RWPE2 (cell line): Measurements from ENCODE around the gene DSCAML1.
A peak's percentile ranks its signal among the peaks of the same experiment; 100 is the strongest.

Experiments
- ATAC-seq: fragments of 200-7000 bp; cut with Tn5 transposase; 3 replicates; pipeline ENCODE4 v1.9.1; 2021; ENCODE audit warnings: low read depth
- DNase-seq: peaks from one replicate; pipeline ENCODE4 v3.0.0-alpha.2; 2020; ENCODE audit warnings: low spot score
- H3K27ac ChIP-seq: fragments of 450-650 bp; 2 replicates; pipeline ENCODE4 v1.5.1; 2017; ENCODE audit warnings: mild to moderate bottlenecking; ENCODE audit not compliant: poor library complexity, severe bottlenecking
- H3K27me3 ChIP-seq: fragments of 250-450 bp; sonication (Bioruptor Pico); 2 replicates; pipeline ENCODE4 v1.5.1; 2021; ENCODE audit warnings: mild to moderate bottlenecking, moderate library complexity; ENCODE audit not compliant: insufficient read depth, poor library complexity, severe bottlenecking
- H3K36me3 ChIP-seq: fragments of 250-450 bp; sonication (Bioruptor Pico); 2 replicates; pipeline ENCODE4 v1.5.1; 2020; ENCODE audit warnings: low read depth, mild to moderate bottlenecking, moderate library complexity
- H3K4me1 ChIP-seq: fragments of 250-450 bp; sonication (Bioruptor Pico); 2 replicates; pipeline ENCODE4 v1.5.1; 2021; ENCODE audit warnings: mild to moderate bottlenecking, moderate library complexity; ENCODE audit not compliant: insufficient read depth, poor library complexity, severe bottlenecking
- H3K4me3 ChIP-seq: fragments of 250-450 bp; sonication (Bioruptor Pico); 2 replicates; pipeline ENCODE4 v1.5.1; 2021; ENCODE audit warnings: mild to moderate bottlenecking, moderate library complexity; ENCODE audit not compliant: severe bottlenecking
- H3K9me3 ChIP-seq: fragments of 250-450 bp; sonication (Bioruptor Pico); 2 replicates; pipeline ENCODE4 v1.5.1; 2021; ENCODE audit warnings: mild to moderate bottlenecking, moderate library complexity; ENCODE audit not compliant: severe bottlenecking
- TF ChIP-seq, protein P1 (sequence below): fragments of 450-650 bp; IDR thresholded peaks from one replicate; pipeline ENCODE4 v1.5.1; 2017; ENCODE audit warnings: mild to moderate bottlenecking, moderate library complexity; ENCODE audit not compliant: poor library complexity, severe bottlenecking

The DSCAML1 gene

DNA sequence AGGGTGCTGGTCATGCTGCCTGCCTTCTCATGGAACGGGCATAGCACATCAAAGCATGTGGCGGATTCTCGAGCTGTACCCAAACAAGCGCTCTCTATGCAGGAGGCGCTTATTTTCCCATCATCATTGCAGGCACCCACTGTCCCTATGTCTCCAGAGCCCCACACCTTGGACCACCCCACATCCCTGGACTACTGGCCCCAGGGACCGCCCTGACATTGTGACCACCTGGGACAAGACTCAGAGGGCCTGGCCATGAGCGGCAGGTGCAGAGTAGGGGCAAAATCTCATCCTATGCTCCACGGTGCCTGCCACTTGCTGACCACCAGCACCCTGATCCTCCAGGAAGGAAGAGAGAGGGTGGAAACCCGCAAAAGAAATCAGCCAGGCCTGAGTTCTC, 170.4 kb downstream of the DSCAML1 start:
- H3K36me3 ChIP-seq = no peaks in the 10 kb centered on the region
- H3K27me3 ChIP-seq = peaks cover 4% of the 10 kb centered on the region
- no peak overlapping the region for H3K27ac ChIP-seq
- DNase-seq = no peak
- H3K9me3 ChIP-seq = no peaks in the 10 kb centered on the region
- ATAC-seq = no peak
- TF ChIP-seq, protein P1, sequence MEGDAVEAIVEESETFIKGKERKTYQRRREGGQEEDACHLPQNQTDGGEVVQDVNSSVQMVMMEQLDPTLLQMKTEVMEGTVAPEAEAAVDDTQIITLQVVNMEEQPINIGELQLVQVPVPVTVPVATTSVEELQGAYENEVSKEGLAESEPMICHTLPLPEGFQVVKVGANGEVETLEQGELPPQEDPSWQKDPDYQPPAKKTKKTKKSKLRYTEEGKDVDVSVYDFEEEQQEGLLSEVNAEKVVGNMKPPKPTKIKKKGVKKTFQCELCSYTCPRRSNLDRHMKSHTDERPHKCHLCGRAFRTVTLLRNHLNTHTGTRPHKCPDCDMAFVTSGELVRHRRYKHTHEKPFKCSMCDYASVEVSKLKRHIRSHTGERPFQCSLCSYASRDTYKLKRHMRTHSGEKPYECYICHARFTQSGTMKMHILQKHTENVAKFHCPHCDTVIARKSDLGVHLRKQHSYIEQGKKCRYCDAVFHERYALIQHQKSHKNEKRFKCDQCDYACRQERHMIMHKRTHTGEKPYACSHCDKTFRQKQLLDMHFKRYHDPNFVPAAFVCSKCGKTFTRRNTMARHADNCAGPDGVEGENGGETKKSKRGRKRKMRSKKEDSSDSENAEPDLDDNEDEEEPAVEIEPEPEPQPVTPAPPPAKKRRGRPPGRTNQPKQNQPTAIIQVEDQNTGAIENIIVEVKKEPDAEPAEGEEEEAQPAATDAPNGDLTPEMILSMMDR = no peak
- no peaks in the 10 kb centered on the region for H3K4me1 ChIP-seq
- no peak overlapping the region for H3K4me3 ChIP-seq

GRCh38 chr11:117625237-117625636, 171.8 kb downstream of the DSCAML1 start:
- Histone ChIP-seq H3K36me3 (no peaks in the 10 kb centered on the region), H3K27ac (no peak overlapping the region), H3K4me3 (no peak overlapping the region), H3K27me3 (peaks cover 4% of the 10 kb centered on the region), H3K9me3 (no peaks in the 10 kb centered on the region), H3K4me1 (no peaks in the 10 kb centered on the region)
- ATAC-seq (no peak), DNase-seq (no peak)
- TF ChIP-seq, protein P1 = no peak

GRCh38 chr11:117623831-117624271, 173.2 kb downstream of the DSCAML1 start:
- DNase-seq = no peak
- Histone ChIP-seq H3K27me3 (peaks cover 4% of the 10 kb centered on the region), H3K9me3 (no peaks in the 10 kb centered on the region)

DNA sequence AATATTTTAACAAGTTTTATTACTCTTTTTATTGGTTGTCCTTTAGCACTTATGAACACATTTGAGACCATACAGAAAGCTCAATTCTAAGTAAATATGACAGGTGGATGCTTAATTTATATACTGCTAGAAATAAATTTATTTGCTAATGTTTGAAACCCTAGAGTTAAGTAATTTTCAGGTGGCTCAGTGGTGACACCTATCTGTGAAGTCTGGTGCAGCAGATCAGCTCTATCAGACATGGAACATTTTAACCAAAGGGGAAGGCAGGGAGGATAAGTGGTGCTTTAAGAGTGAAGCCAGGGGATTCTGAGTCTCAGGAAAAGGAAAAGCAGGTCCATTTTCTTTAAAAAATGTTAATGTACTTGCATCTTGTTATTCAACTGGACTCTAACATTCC, 175.8 kb downstream of the DSCAML1 start:
- TF ChIP-seq, protein P1 = peak; percentile 37
- H3K9me3 ChIP-seq = no peaks in the 10 kb centered on the region
- no peak overlapping the region for H3K4me3 ChIP-seq
- no peaks in the 10 kb centered on the region for H3K36me3 ChIP-seq
- H3K27ac ChIP-seq = no peak overlapping the region
- ATAC-seq (no peak), DNase-seq (no peak)
- H3K27me3 ChIP-seq = no peaks in the 10 kb centered on the region
- H3K4me1 ChIP-seq = no peaks in the 10 kb centered on the region

More at GRCh38 chr11:117623831-117624271, 173.2 kb downstream of the DSCAML1 start:
- TF ChIP-seq, protein P1 = no peak
- Histone ChIP-seq H3K27ac (no peak overlapping the region), H3K4me3 (no peak overlapping the region), H3K36me3 (no peaks in the 10 kb centered on the region), H3K4me1 (no peaks in the 10 kb centered on the region)
- no peak for ATAC-seq

DNA sequence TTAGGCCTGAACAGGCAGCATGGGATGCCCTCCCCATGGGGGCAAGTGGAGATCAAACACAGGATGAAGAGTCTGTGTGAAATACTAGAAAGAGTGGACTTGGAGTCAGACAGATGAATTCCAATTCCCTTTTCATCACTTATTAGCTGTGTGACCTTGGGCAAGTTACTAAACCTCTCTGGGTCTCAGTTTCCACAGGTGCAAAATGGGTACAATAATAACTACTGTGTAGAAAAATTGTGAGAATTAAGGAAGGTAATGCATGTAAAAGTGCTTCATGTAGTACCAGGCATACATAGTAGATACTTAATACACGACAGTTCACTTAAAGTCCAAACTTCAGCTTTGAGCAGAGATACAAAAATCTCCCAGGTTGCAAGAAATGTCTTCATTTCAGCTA, 176.4 kb downstream of the DSCAML1 start:
- Histone ChIP-seq H3K9me3 (no peaks in the 10 kb centered on the region), H3K4me3 (no peak overlapping the region), H3K27me3 (no peaks in the 10 kb centered on the region), H3K36me3 (no peaks in the 10 kb centered on the region), H3K4me1 (no peaks in the 10 kb centered on the region), H3K27ac (no peak overlapping the region)
- DNase-seq (no peak), ATAC-seq (no peak)
- TF ChIP-seq, protein P1 = no peak
